Stimulated activated naive CD8-positive, alpha-beta T cell treated with anti-CD3 and anti-CD28 coated beads, Interleukin-15, Interleukin-2, amounts not matched to agents 100 U/mL and 50 U/mL, for 24 hours (primary cell): ENCODE measurements around the gene CEP192.
"Not testable (repeated sequence)": the region's sequence is repeated elsewhere in the genome, so short reads cannot be mapped to it uniquely, and the experiment has no call there.

Experiments
- ATAC-seq: fragments of 150-1000 bp; cut with Tn5 transposase; one replicate; pipeline ENCODE4 v1.10.0; 2021
- DNase-seq: peaks from one replicate; pipeline ENCODE4 v3.0.0; 2021

CEP192 gene

GRCh38 chr18:12993439-12993838, 2.3 kb downstream of the CEP192 start:
- DNase-seq: no peak
- ATAC-seq: no peak

GRCh38 chr18:12995424-12995823, 4.3 kb downstream of the CEP192 start:
- no peak for ATAC-seq

GRCh38 chr18:12995952-12996477, 4.9 kb downstream of the CEP192 start:
- ATAC-seq: no peak
- DNase-seq: no peak

More at GRCh38 chr18:12995424-12995823, 4.3 kb downstream of the CEP192 start:
- DNase-seq: no peak

GRCh38 chr18:12996661-12997292, 5.6 kb downstream of the CEP192 start:
- ATAC-seq (no peak), DNase-seq (no peak)

GRCh38 chr18:12997330-12997729, 6.2 kb downstream of the CEP192 start:
- ATAC-seq, DNase-seq: not testable (repeated sequence)

- ATAC-seq (peak; percentile 58), DNase-seq (no peak)
These were observed 7.3 kb downstream of the CEP192 start for GRCh38 chr18:12998332-12999060.

GRCh38 chr18:13003466-13003896, 12.3 kb downstream of the CEP192 start:
- ATAC-seq (peak; percentile 54), DNase-seq (peak; percentile 25)

- ATAC-seq (no peak), DNase-seq (no peak)
These were observed 13.2 kb downstream of the CEP192 start for GRCh38 chr18:13004396-13004795.

GRCh38 chr18:13005289-13005688, 14.1 kb downstream of the CEP192 start:
- ATAC-seq (no peak), DNase-seq (no peak)

GRCh38 chr18:13006531-13007247, 15.5 kb downstream of the CEP192 start:
- DNase-seq: no peak
- ATAC-seq: no peak

- DNase-seq (no peak), ATAC-seq (no peak)
These were observed 16.0 kb downstream of the CEP192 start for GRCh38 chr18:13007248-13007560.

- DNase-seq (no peak), ATAC-seq (no peak)
These were observed 20.6 kb downstream of the CEP192 start for GRCh38 chr18:13011719-13012118.

GRCh38 chr18:13014232-13014631, 23.1 kb downstream of the CEP192 start:
- DNase-seq: no peak
- no peak for ATAC-seq

GRCh38 chr18:13014818-13015217, 23.7 kb downstream of the CEP192 start:
- no peak for DNase-seq
- ATAC-seq: no peak

GRCh38 chr18:13017247-13017875, 26.2 kb downstream of the CEP192 start:
- no peak for DNase-seq
- ATAC-seq: no peak

- ATAC-seq (no peak), DNase-seq (no peak)
These were observed 27.2 kb downstream of the CEP192 start for GRCh38 chr18:13018374-13018773.

- ATAC-seq (no peak), DNase-seq (no peak)
These were observed 28.1 kb downstream of the CEP192 start for GRCh38 chr18:13019301-13019700.

- ATAC-seq (no peak), DNase-seq (no peak)
These were observed 31.5 kb downstream of the CEP192 start for GRCh38 chr18:13022644-13023043.

GRCh38 chr18:13025233-13025632, 34.1 kb downstream of the CEP192 start:
- DNase-seq: no peak
- ATAC-seq: no peak

GRCh38 chr18:13026583-13027270, 35.6 kb downstream of the CEP192 start:
- no peak for DNase-seq
- ATAC-seq: no peak

- ATAC-seq: no peak
These were observed 37.7 kb downstream of the CEP192 start for GRCh38 chr18:13028869-13029268.

GRCh38 chr18:13032173-13032572, 41.0 kb downstream of the CEP192 start:
- ATAC-seq: no peak

More at GRCh38 chr18:13028869-13029268, 37.7 kb downstream of the CEP192 start:
- no peak for DNase-seq

More at GRCh38 chr18:13032173-13032572, 41.0 kb downstream of the CEP192 start:
- no peak for DNase-seq
